GM23248 (cell line): Measurements from ENCODE around the gene ERGIC1.

Source experiments
- EZH2 ChIP-seq: fragments of 200-600 bp; sonication (generic); IDR thresholded peaks from 2 replicates; pipeline ENCODE4 v1.6.1; 2018; ENCODE audit warnings: antibody characterized with exemption, mild to moderate bottlenecking; ENCODE audit not compliant: insufficient read depth, poor library complexity, severe bottlenecking
- EZH2phosphoT487 ChIP-seq: fragments of 200-600 bp; sonication (generic); IDR thresholded peaks from 2 replicates; pipeline ENCODE4 v1.6.1; 2018; ENCODE audit warnings: antibody characterized with exemption, moderate library complexity, mild to moderate bottlenecking, low read depth; ENCODE audit not compliant: insufficient read depth

GRCh38 chr5:172861461-172861860 lies 27.4 kb downstream of the ERGIC1 start:
- no peak for TF ChIP-seq EZH2phosphoT487
- TF ChIP-seq EZH2: no peak
